Effector memory CD8-positive, alpha-beta T cell (primary cell): Measurements from ENCODE around the gene CNKSR3.

ENCODE experiments used
- ATAC-seq: fragments of 150-1000 bp; cut with Tn5 transposase; replicated peaks from 2 replicates; pipeline ENCODE4 v1.10.0; 2021; ENCODE audit warnings: mild to moderate bottlenecking, moderate library complexity
- DNase-seq, 3 experiments: peaks; one replicate each; pipeline ENCODE4 v3.0.0; 2021
- H3K27ac Mint-ChIP-seq, 2 donors: one replicate each; pipeline ENCODE4 v1.8.0; 2022; ENCODE audit warnings: mild to moderate bottlenecking in 2 of 2, mixed read lengths in 2 of 2, moderate library complexity in 2 of 2
- H3K27me3 Mint-ChIP-seq, 2 donors: one replicate each; pipeline ENCODE4 v1.8.0; 2022; ENCODE audit warnings: mixed read lengths in 2 of 2
- H3K36me3 Mint-ChIP-seq: one replicate; pipeline ENCODE4 v1.8.0; 2022; ENCODE audit warnings: mild to moderate bottlenecking, moderate library complexity, mixed read lengths; ENCODE audit not compliant: insufficient read depth
- H3K4me1 Mint-ChIP-seq, 2 donors: one replicate each; pipeline ENCODE4 v1.8.0; 2022; ENCODE audit warnings: low read depth in 2 of 2, mixed read lengths in 2 of 2
- H3K4me3 Mint-ChIP-seq, 2 donors: one replicate each; pipeline ENCODE4 v1.8.0; 2022; ENCODE audit warnings: mild to moderate bottlenecking in 2 of 2, mixed read lengths in 2 of 2, moderate library complexity in 2 of 2
- H3K9me3 Mint-ChIP-seq, 2 donors: one replicate each; pipeline ENCODE4 v1.8.0; 2022; ENCODE audit warnings: mixed read lengths in 2 of 2

CNKSR3 gene

GRCh38 chr6:154440022-154440421 lies 70.5 kb downstream of the CNKSR3 start:
- H3K27ac Mint-ChIP-seq = no peak overlapping the region
- H3K9me3 Mint-ChIP-seq = no peaks in the 10 kb centered on the region
- H3K4me1 Mint-ChIP-seq = no peaks in the 10 kb centered on the region
- H3K36me3 Mint-ChIP-seq = no peaks in the 10 kb centered on the region
- ATAC-seq (no peak), DNase-seq (no peak)
- no peak overlapping the region for H3K4me3 Mint-ChIP-seq
- peaks cover 48 to 65% of the 10 kb centered on the region in 2 donors for H3K27me3 Mint-ChIP-seq

- Mint-ChIP-seq H3K27ac (no peak overlapping the region), H3K27me3 (peaks cover 43 to 56% of the 10 kb centered on the region in 2 donors), H3K4me3 (no peak overlapping the region), H3K4me1 (no peaks in the 10 kb centered on the region), H3K9me3 (no peaks in the 10 kb centered on the region), H3K36me3 (no peaks in the 10 kb centered on the region)
- ATAC-seq = no peak
- DNase-seq = no peak
Observed at GRCh38 chr6:154438882-154439415, 71.5 kb downstream of the CNKSR3 start.

DNA sequence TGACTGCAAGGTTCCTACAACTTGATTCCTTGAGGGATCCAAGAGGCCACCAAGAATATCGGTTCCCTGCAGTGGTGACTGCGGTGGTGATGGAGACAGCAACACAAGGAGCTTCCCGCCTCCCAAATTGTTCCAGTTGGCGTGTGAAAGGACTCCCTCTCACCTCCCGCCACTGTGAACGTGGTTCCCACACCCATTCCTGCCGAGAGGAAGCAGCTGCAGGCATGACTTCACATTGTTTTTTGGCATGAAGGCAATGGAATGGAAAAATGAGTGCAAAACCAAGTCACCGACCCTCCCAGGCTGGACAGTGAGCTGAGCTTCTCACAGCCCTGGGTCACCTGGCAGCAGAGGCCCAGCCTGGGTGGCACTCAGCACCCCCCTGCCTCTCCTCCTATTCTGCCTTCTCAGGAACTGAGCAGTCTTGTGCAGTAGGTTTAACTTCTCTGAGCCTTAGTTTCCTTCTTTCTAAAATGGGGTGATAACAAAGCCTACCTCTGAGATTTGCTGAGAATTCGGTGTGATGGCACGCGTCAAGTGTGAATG lies 75.0 kb downstream of the CNKSR3 start:
- H3K27ac Mint-ChIP-seq = no peak overlapping the region
- H3K27me3 Mint-ChIP-seq = peaks cover 29 to 34% of the 10 kb centered on the region in 2 donors
- DNase-seq (no peak), ATAC-seq (no peak)
- H3K4me3 Mint-ChIP-seq = no peak overlapping the region
- no peaks in the 10 kb centered on the region for H3K9me3 Mint-ChIP-seq
- no peaks in the 10 kb centered on the region for H3K36me3 Mint-ChIP-seq
- H3K4me1 Mint-ChIP-seq = no peaks in the 10 kb centered on the region

DNA sequence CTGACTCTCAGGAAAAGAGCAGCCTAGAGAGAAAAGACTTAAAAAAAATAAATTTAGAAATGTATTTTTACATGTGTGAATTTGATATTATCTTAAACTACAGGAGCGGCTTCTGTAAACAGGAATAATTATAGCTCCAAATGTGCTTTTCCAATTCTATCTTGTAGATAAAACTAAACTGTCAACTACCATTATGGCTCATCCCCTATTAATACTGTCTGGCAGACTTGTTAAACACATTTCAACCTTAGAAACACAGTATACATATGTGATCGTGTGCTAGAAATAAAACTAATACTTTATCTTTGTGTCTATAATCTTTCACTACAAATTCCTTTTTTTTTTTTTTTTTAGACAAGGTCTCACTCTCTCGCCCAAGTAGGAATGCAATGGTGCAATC lies 75.8 kb downstream of the CNKSR3 start:
- H3K4me1 Mint-ChIP-seq = no peaks in the 10 kb centered on the region
- H3K27me3 Mint-ChIP-seq = peaks cover 21 to 26% of the 10 kb centered on the region in 2 donors
- H3K36me3 Mint-ChIP-seq = no peaks in the 10 kb centered on the region
- DNase-seq (no peak), ATAC-seq (no peak)
- H3K4me3 Mint-ChIP-seq = no peak overlapping the region
- H3K9me3 Mint-ChIP-seq = no peaks in the 10 kb centered on the region
- no peak overlapping the region for H3K27ac Mint-ChIP-seq

DNA sequence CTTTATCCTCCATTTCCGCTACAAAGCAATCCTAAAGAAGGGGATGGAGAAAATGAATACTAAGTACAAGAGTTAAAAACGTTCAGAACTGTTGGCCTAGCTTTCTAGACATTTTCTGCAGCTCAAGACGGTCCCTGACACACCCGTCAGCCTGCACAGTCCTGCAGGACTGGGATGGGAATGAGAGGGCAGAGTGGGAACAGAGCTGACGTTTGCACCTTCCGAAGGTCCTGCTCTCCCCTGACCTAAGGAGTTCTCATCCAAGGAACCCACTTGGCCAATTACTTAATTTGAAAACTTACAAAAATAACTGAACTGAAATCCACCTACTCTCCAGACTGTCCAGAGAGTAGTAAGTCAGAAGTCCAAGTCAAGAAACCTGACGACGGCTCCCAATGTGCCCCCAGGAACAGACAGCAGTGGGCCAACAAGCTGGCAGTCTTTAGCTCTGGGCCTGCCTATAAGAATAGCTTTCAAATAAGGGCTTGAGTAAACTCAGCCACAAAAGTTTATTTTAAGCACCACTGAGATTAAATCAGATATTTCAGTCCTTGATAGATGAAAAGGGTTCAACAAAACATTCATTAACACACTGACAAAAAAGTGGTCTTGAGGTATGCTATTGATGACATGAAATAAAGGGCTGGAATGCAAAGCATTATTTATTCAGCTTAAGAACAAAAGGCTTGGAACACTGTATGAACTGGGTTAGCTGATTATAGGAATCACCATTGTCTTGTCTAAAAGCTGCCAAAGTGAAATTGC lies 76.8 kb downstream of the CNKSR3 start:
- Mint-ChIP-seq H3K9me3 (no peaks in the 10 kb centered on the region), H3K36me3 (no peaks in the 10 kb centered on the region), H3K27me3 (peaks cover 11 to 16% of the 10 kb centered on the region in 2 donors), H3K4me3 (no peak overlapping the region), H3K27ac (no peak overlapping the region), H3K4me1 (no peaks in the 10 kb centered on the region)
- no peak for DNase-seq
- ATAC-seq = no peak

DNA sequence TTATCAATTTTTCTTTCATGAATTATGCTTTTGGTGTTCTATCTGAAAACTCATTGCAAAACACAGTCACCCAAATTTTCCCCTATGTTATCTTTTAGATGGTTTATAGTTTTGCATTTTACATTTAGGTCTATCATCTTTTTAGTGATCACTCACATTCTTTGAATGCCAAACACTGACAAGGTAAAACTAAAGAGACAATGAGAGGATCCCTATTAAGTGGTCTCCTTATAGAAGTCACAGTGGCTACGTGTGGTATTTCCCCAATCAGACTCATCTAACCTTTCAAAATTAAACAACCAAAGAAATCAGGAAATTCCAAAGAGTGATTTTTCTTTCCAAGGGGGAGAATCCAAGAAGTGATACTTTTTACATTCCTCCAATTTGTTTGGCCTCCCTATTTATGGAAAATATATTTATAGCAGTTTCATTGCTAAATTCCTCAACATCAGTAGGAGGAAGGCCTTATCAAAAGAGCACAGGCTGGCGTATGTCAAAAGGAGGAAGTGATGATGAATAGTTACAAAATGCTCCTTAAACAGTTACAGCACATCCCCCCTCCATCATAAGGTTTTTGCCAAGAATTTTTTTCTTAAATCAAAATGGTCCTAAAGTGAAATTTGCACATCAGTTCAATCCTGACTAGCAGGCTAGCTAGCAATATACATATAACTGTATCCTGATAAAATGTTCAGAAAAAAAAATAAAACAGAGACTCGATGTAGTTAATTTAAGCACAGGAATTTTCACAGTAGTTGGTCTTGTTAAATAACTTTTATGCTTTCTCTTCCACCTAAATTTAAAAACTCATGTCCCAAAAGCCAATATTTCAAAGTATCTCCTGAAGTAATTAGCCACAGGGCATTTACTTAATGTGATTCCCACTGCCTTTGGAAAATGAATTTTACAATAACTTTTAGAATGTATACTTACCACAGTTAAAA lies 77.7 kb downstream of the CNKSR3 start:
- Mint-ChIP-seq H3K4me1 (no peaks in the 10 kb centered on the region), H3K27ac (no peak overlapping the region), H3K4me3 (no peak overlapping the region), H3K36me3 (no peaks in the 10 kb centered on the region), H3K9me3 (no peaks in the 10 kb centered on the region), H3K27me3 (peaks cover 5 to 10% of the 10 kb centered on the region in 2 donors)
- ATAC-seq = no peak
- DNase-seq = no peak

GRCh38 chr6:154430481-154430919 lies 80.0 kb downstream of the CNKSR3 start:
- Mint-ChIP-seq H3K27me3 (peaks cover 6 to 11% of the 10 kb centered on the region in 2 donors), H3K4me3 (no peak overlapping the region), H3K9me3 (no peaks in the 10 kb centered on the region), H3K4me1 (no peaks in the 10 kb centered on the region), H3K27ac (no peak overlapping the region), H3K36me3 (no peaks in the 10 kb centered on the region)
- ATAC-seq = no peak
- no peak for DNase-seq

- H3K27ac Mint-ChIP-seq = no peak overlapping the region
- DNase-seq = no peak
Observed at GRCh38 chr6:154429711-154430110, 80.8 kb downstream of the CNKSR3 start.

GRCh38 chr6:154428897-154429296 lies 81.6 kb downstream of the CNKSR3 start:
- peaks cover 10 to 11% of the 10 kb centered on the region in 2 donors for H3K27me3 Mint-ChIP-seq
- H3K9me3 Mint-ChIP-seq = no peaks in the 10 kb centered on the region
- H3K36me3 Mint-ChIP-seq = no peaks in the 10 kb centered on the region

More at GRCh38 chr6:154429711-154430110, 80.8 kb downstream of the CNKSR3 start:
- no peaks in the 10 kb centered on the region for H3K36me3 Mint-ChIP-seq
- no peak overlapping the region for H3K4me3 Mint-ChIP-seq
- peaks cover 10 to 11% of the 10 kb centered on the region in 2 donors for H3K27me3 Mint-ChIP-seq
- H3K9me3 Mint-ChIP-seq = no peaks in the 10 kb centered on the region
- ATAC-seq = no peak
- H3K4me1 Mint-ChIP-seq = no peaks in the 10 kb centered on the region

DNA sequence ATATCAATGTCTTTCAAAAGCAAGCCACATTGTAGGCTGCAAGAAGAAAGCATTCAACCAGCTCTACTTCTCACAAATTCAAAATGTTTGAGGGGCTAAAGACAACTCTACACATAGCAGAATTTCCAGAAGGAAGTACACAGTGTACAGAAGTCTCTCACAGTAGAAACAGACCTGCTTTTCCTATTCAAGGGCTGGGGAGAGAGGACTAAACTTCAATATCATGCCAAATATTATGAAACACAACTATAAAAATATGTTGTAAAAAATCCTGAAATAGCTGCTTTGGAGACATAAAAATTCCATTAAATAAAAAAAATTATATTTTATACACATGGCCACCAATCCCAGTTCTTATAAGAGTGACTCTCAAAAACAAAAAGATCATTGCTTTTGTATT lies 83.0 kb downstream of the CNKSR3 start:
- no peaks in the 10 kb centered on the region for H3K9me3 Mint-ChIP-seq
- no peak for DNase-seq
- no peak for ATAC-seq
- no peak overlapping the region for H3K4me3 Mint-ChIP-seq
- H3K27ac Mint-ChIP-seq = no peak overlapping the region
- no peaks in the 10 kb centered on the region for H3K36me3 Mint-ChIP-seq
- no peaks in the 10 kb centered on the region for H3K4me1 Mint-ChIP-seq
- peaks cover 10 to 11% of the 10 kb centered on the region in 2 donors for H3K27me3 Mint-ChIP-seq

More at GRCh38 chr6:154428897-154429296, 81.6 kb downstream of the CNKSR3 start:
- ATAC-seq (no peak), DNase-seq (no peak)
- no peak overlapping the region for H3K27ac Mint-ChIP-seq
- H3K4me3 Mint-ChIP-seq = no peak overlapping the region
- no peaks in the 10 kb centered on the region for H3K4me1 Mint-ChIP-seq

- DNase-seq = no peak
- ATAC-seq = no peak
- H3K4me1 Mint-ChIP-seq = no peaks in the 10 kb centered on the region
- no peaks in the 10 kb centered on the region for H3K9me3 Mint-ChIP-seq
- peaks cover 10 to 11% of the 10 kb centered on the region in 2 donors for H3K27me3 Mint-ChIP-seq
- no peak overlapping the region for H3K4me3 Mint-ChIP-seq
- H3K27ac Mint-ChIP-seq = no peak overlapping the region
- H3K36me3 Mint-ChIP-seq = no peaks in the 10 kb centered on the region
Observed at GRCh38 chr6:154426997-154427396, 83.5 kb downstream of the CNKSR3 start.

DNA sequence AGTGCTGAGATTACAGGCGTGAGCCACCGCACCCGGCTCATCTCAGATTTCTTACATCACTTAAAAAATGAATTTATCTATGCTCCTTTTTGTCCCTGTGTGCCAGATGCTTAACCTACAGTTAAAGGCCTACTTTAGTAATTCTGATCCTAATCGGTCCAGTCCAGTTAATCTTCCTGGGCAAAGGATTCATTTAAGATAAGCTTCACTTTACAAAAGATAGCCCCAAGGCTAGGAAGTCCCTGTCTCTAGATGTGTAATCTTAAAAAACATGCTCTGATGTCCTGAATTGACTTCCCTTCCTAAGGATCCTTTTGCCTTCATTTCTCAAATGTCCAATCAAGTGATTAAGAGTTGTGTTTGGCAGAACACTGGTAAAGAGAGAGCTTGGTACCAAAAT lies 85.5 kb downstream of the CNKSR3 start:
- no peaks in the 10 kb centered on the region for H3K9me3 Mint-ChIP-seq
- no peak overlapping the region for H3K27ac Mint-ChIP-seq

More for the DNA sequence above, 85.5 kb downstream of the CNKSR3 start:
- no peak for ATAC-seq
- Mint-ChIP-seq H3K27me3 (peaks cover 10 to 14% of the 10 kb centered on the region in 2 donors), H3K4me1 (no peaks in the 10 kb centered on the region), H3K36me3 (no peaks in the 10 kb centered on the region), H3K4me3 (no peak overlapping the region)
- no peak for DNase-seq
